Fibroblast of mammary gland (primary cell): ENCODE data around the gene PSAP.

Source experiments
- DNase-seq: peaks from one replicate; pipeline ENCODE4 v3.0.0-alpha.2; 2010; ENCODE audit warnings: low read depth
- H3K4me3 ChIP-seq: 2 replicates; pipeline ENCODE4 v1.5.1; 2011; ENCODE audit warnings: low read depth, mild to moderate bottlenecking, low read length, moderate library complexity; ENCODE audit not compliant: control insufficient read depth
- TF ChIP-seq, protein P1 (sequence below): conservative IDR thresholded peaks from 2 replicates; pipeline ENCODE4 v1.5.1; 2011; ENCODE audit warnings: low read depth, low read length, inconsistent platforms; ENCODE audit not compliant: control insufficient read depth, insufficient read depth

PSAP gene

DNA sequence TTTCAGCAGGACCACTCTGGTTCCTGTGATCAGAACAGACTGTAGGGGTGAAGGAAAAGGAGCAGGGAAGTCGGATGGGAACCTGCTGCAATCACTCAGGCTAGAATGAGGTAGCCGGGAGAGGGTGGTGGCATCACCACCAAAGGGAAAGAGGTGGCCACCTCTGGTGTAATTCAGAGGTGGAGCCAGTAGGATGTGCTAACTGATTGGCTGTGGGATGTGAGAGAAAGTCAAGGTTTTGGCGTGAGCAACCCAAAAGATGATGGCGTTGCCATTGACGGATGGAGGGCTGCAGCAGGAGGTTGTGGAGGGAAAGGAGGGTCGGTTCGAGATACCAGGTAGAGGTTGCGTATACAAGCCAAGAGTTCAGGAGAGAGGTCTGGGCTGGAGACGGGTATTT is 70.3 kb downstream of the PSAP start:
- H3K4me3 ChIP-seq = no peak overlapping the region
- DNase-seq = no peak
- TF ChIP-seq, protein P1, sequence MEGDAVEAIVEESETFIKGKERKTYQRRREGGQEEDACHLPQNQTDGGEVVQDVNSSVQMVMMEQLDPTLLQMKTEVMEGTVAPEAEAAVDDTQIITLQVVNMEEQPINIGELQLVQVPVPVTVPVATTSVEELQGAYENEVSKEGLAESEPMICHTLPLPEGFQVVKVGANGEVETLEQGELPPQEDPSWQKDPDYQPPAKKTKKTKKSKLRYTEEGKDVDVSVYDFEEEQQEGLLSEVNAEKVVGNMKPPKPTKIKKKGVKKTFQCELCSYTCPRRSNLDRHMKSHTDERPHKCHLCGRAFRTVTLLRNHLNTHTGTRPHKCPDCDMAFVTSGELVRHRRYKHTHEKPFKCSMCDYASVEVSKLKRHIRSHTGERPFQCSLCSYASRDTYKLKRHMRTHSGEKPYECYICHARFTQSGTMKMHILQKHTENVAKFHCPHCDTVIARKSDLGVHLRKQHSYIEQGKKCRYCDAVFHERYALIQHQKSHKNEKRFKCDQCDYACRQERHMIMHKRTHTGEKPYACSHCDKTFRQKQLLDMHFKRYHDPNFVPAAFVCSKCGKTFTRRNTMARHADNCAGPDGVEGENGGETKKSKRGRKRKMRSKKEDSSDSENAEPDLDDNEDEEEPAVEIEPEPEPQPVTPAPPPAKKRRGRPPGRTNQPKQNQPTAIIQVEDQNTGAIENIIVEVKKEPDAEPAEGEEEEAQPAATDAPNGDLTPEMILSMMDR = no peak

DNA sequence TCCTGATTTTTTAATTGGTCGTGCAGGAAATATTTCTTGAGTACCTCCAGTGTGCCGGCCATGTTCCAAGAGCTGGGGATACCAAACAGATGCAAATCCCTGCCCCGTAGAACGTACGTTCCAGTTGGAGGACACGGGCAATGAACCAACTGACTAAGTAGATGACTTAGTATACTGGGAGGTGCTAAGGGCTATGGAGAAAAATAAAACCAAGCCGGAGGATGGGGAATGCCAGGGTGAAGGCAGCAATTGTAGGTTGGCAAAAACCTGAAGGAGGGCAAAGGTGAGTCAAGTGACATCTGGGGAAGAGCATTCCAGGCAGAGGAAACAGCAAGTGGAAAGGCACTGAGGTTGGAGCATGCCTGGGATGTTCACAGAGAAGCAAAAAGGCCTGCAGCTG is 70.9 kb downstream of the PSAP start:
- DNase-seq = no peak
- no peak overlapping the region for H3K4me3 ChIP-seq
- TF ChIP-seq, protein P1 = no peak

DNA sequence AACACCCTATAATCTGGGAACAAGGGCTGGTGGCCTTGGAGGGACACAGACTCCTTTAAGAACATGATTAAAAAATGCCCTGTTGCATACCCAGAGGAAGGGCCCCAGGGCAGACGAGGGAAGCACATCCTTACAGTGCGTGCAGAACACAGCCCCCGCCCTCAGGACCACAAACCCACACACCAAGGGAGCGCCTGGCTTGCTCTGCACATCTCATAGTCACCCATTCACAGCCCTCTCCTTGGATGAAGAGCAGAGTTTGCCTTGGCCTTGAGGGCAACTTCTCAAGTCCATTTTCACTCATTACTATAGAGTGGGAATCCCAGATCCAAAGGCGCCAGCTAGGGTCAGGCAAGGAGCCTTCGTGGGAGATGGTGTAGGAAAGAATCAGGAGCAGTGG is 71.4 kb downstream of the PSAP start:
- DNase-seq = no peak

DNA sequence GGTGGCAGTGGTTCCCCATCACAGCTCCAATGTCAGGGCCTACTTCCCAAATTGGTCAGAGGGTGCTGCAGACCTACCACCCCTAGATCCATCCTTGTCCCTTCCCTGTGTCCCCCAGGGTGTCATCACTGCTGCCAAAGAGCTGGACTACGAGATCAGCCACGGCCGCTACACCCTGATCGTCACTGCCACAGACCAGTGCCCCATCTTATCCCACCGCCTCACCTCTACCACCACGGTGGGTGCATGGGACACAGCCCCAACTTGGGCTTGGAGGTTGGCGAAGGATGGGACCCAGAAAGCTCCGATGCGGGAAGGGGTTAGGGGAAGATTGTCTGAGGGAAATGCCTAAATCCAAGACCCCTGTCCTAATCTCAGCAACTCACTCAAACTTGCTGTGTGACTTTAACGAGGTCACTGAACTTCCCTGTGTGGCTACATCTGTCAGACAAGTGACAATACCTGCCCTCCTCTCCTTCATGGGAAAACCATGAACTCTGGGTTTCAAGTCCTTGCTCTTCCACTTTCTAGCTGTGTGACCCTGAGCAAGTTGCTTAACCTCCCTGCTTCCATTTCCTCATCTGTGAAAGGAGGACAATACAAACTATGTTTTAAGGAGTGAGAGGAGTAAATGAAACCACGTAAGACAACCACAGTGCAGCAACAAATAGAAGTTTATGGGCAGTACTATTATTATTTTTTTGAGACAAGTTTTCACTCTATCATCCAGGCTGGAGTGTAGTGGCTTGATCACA is 72.8 kb downstream of the PSAP start:
- DNase-seq = no peak
- TF ChIP-seq, protein P1 = no peak
- no peak overlapping the region for H3K4me3 ChIP-seq

More for the DNA sequence above, 71.4 kb downstream of the PSAP start:
- H3K4me3 ChIP-seq = no peak overlapping the region
- TF ChIP-seq, protein P1 = no peak

DNA sequence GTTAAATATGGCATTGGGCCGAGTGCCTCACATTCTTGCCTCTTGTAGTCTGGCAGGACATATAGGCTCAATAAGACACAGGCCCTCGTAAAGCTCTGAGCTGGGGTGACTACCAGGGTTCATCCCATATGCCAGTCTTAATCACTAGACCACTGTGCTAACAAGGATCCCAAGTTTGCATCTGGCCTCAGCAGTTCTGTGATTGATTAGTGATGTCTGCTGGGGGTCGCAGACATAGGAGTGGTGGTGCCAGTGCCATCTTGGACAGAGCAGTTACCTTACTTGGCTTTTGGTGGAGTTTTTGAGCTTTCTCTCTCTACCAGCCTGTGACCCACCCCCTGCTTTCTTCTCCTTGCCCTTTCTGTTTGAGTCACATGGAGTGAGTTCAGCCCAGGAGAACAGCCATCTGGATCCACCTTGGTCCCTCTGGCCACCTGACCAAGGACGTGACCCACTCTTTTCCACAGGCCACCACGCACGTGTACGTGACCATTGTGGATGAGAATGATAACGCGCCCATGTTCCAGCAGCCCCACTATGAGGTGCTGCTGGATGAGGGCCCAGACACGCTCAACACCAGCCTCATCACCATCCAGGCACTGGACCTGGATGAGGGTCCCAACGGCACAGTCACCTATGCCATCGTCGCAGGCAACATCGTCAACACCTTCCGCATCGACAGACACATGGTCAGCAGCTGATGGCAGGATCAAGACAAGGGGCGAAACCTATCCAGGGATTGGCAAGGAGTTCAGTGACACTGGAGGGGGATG is 73.7 kb downstream of the PSAP start:
- no peak for DNase-seq
- H3K4me3 ChIP-seq = no peak overlapping the region
- TF ChIP-seq, protein P1 = no peak

DNA sequence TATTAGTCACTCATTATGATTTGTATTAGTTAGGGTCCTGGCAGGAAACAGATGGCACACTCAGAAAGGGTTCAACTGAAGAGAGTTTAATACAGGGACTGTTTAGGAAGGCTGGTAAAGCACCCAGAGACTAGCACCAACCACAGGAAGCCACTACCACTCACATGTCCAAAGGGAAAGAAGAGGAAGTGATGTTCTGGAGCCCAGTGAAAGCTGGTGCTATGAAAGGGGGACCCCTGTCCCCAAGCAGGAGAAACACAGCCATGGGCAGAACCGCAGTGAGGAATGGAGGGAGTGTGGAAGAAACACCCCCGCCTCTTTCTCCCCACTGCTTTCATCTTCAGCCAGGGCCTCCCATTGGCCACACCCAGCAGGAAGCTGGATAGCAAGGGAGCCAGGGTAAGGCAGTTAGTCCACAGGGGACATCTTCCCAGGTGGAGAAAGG is 74.5 kb downstream of the PSAP start:
- DNase-seq = no peak
- H3K4me3 ChIP-seq = no peak overlapping the region
- TF ChIP-seq, protein P1 = no peak
